H1 (cell line): ENCODE measurements around the gene RLBP1. TPM values are rescaled to one million over a fixed set of nuclear protein-coding genes. Genes with fewer than 3 reads are reported as not detected.

Experiments used
- CHD1 ChIP-seq: IDR thresholded peaks from 2 replicates; pipeline ENCODE4 v1.6.1; 2012; ENCODE audit warnings: low read depth, low read length, improper control_type of control experiment
- FOSL1 ChIP-seq: IDR thresholded peaks from 2 replicates; pipeline ENCODE4 v1.6.1; 2011; ENCODE audit warnings: mild to moderate bottlenecking, low read depth, low read length, moderate library complexity; ENCODE audit not compliant: insufficient read depth
- JUND ChIP-seq: IDR thresholded peaks from 2 replicates; pipeline ENCODE4 v1.6.1; 2011; ENCODE audit warnings: mild to moderate bottlenecking, improper control_type of control experiment, low read length
- PHF8 ChIP-seq: fragments of 200-600 bp; sonication (generic); conservative IDR thresholded peaks from 2 replicates; pipeline ENCODE4 v1.7.1; 2012; ENCODE audit warnings: low read depth, mild to moderate bottlenecking, inconsistent platforms, low read length, moderate library complexity
- POLR2AphosphoS5 ChIP-seq: IDR thresholded peaks from 2 replicates; pipeline ENCODE4 v1.6.1; 2011; ENCODE audit warnings: low read depth, low read length
- RAD21 ChIP-seq, 2 experiments: IDR thresholded peaks in 1 of 2; conservative IDR thresholded peaks in 1 of 2; 2 replicates each; pipeline ENCODE4 v1.6.1; 2011; ENCODE audit warnings: low read depth in 2 of 2, low read length in 2 of 2, improper control_type of control experiment in 1 of 2, inconsistent platforms in 1 of 2, mild to moderate bottlenecking in 1 of 2, moderate library complexity in 1 of 2
- SIN3A ChIP-seq, 2 experiments: IDR thresholded peaks in 1 of 2; conservative IDR thresholded peaks in 1 of 2; 2 replicates each; pipeline ENCODE4 v1.6.1; 2011 to 2012; ENCODE audit warnings: low read length in 2 of 2, improper control_type of control experiment in 1 of 2, low read depth in 1 of 2, mild to moderate bottlenecking in 1 of 2
- SP2 ChIP-seq: IDR thresholded peaks from 2 replicates; pipeline ENCODE4 v1.6.1; 2012; ENCODE audit warnings: mild to moderate bottlenecking, low read length, inconsistent platforms
- YY1 ChIP-seq: IDR thresholded peaks from 2 replicates; pipeline ENCODE4 v1.6.1; 2011; ENCODE audit warnings: low read depth, mild to moderate bottlenecking, low read length
- polyA plus RNA-seq, 7 experiments: library from polyadenylated mRNA; depleted of rRNA in 3 of 7; stranded (reverse) in 5 of 7; unstranded in 2 of 7; fragments of >200 nt in 5 of 7; fragments of 200-250 nt in 2 of 7; gene quantifications; 1 replicate in 5 of 7; 2 replicates in 1 of 7; 4 replicates in 1 of 7; pipeline versions ENCODE4 v1.2.1 to v1.2.3, GENCODE V29; 2011 to 2013; ENCODE audit warnings: missing spikeins in 2 of 7, mixed read lengths in 2 of 7
- total RNA-seq: library from RNA; stranded (reverse); fragmentation: NEBNext Ultra II Directional; extraction: Animal tissue kit (Norgen Biotek cat#: 25700); gene quantifications from 2 replicates; pipeline ENCODE4 v1.2.1, GENCODE V29; 2021

The RLBP1 gene
- total and polyA plus RNA-seq, 2 of the 8 experiments (the other 6 are each of a cell fraction or from before 2014, with no cell fraction given) = 0.05 TPM; not detected in 1

- TF ChIP-seq RAD21 (IDR thresholded peaks at IDR 0.05 in 1 of 2, conservative IDR thresholded peaks at IDR 0.05 in 1 of 2; ENCODE audit: low read depth in 2 of 2, low read length in 2 of 2) (no peak), POLR2AphosphoS5 (no peak), CHD1 (no peak), SP2 (no peak), FOSL1 (no peak), PHF8 (no peak), JUND (no peak), SIN3A (conservative IDR thresholded peaks at IDR 0.05 in 1 of 2, IDR thresholded peaks at IDR 0.05 in 1 of 2; ENCODE audit: low read depth in 1 of 2, low read length in 2 of 2) (no peak), YY1 (no peak)
Measured at GRCh38 chr15:89225588-89225987, 4.2 kb upstream of the RLBP1 start (continued).
